HEK293 (cell line): ENCODE measurements around the gene TBCK.

ENCODE experiments used
- CTCF ChIA-PET: fragments of 350-600 bp; formaldehyde crosslinking; extraction: SDS; loops from one replicate; lab custom pipeline; 2021; ENCODE audit warnings: antibody characterized with exemption; lab: Yijun Ruan, JAX
- POLR2A ChIA-PET: fragments of 300-600 bp; formaldehyde crosslinking; extraction: SDS; loops from one replicate; lab custom pipeline; 2020; ENCODE audit warnings: antibody characterized with exemption, inconsistent platforms; lab: Yijun Ruan, JAX
- H3K27ac ChIP-seq: fragments of 200-500 bp; sonication (Bioruptor generic); 2 replicates; pipeline ENCODE4 v1.5.1; 2014; ENCODE audit warnings: low read depth, low read length, control low read depth, inconsistent platforms; ENCODE audit errors: extremely low read depth
- H3K36me3 ChIP-seq, 2 experiments: fragments of 200-500 bp in 1 of 2; sonication (Bioruptor generic) in 1 of 2; 1 replicate in 1 of 2; 2 replicates in 1 of 2; pipeline ENCODE4 v1.5.1; 2014 to 2017; ENCODE audit warnings: inconsistent platforms in 2 of 2, low read length in 2 of 2; ENCODE audit not compliant: control insufficient read depth in 2 of 2, insufficient read depth in 1 of 2
- H3K4me1 ChIP-seq: fragments of 200-500 bp; sonication (Bioruptor generic); 2 replicates; pipeline ENCODE4 v1.5.1; 2014; ENCODE audit warnings: mild to moderate bottlenecking, low read length, inconsistent platforms; ENCODE audit not compliant: control insufficient read depth, insufficient read depth
- H3K4me3 ChIP-seq: 2 replicates; pipeline ENCODE4 v1.5.1; 2011; ENCODE audit warnings: low read depth, mild to moderate bottlenecking, control low read depth, low read length, moderate library complexity
- H3K9me3 ChIP-seq: fragments of 200-500 bp; sonication (Bioruptor generic); 2 replicates; pipeline ENCODE4 v1.5.1; 2014; ENCODE audit warnings: low read depth, low read length, inconsistent platforms; ENCODE audit not compliant: control insufficient read depth, insufficient read depth
- EGR2 ChIP-seq: fragments of 450-650 bp; formaldehyde crosslinking; IDR thresholded peaks from 2 replicates; pipeline ENCODE4 v1.5.1; 2016; ENCODE audit warnings: low read depth, missing biosample characterization, missing genetic modification characterization
- GLI4 ChIP-seq: fragments of 450-650 bp; formaldehyde crosslinking; IDR thresholded peaks from 2 replicates; pipeline ENCODE4 v1.5.1; 2016; ENCODE audit warnings: missing biosample characterization, missing genetic modification characterization
- MYNN ChIP-seq: fragments of 450-650 bp; formaldehyde crosslinking; IDR thresholded peaks from 2 replicates; pipeline ENCODE4 v1.5.1; 2016; ENCODE audit warnings: missing biosample characterization, missing genetic modification characterization, borderline replicate concordance
- ZBTB17 ChIP-seq: fragments of 450-650 bp; formaldehyde crosslinking; IDR thresholded peaks from 2 replicates; pipeline ENCODE4 v1.5.1; 2016; ENCODE audit warnings: missing biosample characterization, missing genetic modification characterization
- ZBTB21 ChIP-seq: fragments of 450-650 bp; formaldehyde crosslinking; IDR thresholded peaks from 2 replicates; pipeline ENCODE4 v1.5.1; 2017; ENCODE audit warnings: missing biosample characterization, missing genetic modification characterization
- ZBTB7A ChIP-seq: fragments of 450-650 bp; formaldehyde crosslinking; IDR thresholded peaks from 2 replicates; pipeline ENCODE4 v1.5.1; 2016; ENCODE audit warnings: low read depth, missing biosample characterization, missing genetic modification characterization
- ZNF169 ChIP-seq: fragments of 450-650 bp; formaldehyde crosslinking; IDR thresholded peaks from 2 replicates; pipeline ENCODE4 v1.5.1; 2016; ENCODE audit warnings: missing biosample characterization, missing genetic modification characterization
- ZNF175 ChIP-seq: fragments of 450-650 bp; formaldehyde crosslinking; IDR thresholded peaks from 2 replicates; pipeline ENCODE4 v1.5.1; 2016; ENCODE audit warnings: missing biosample characterization, missing genetic modification characterization
- ZNF19 ChIP-seq: fragments of 450-650 bp; formaldehyde crosslinking; IDR thresholded peaks from 2 replicates; pipeline ENCODE4; 2016; ENCODE audit warnings: missing biosample characterization, missing genetic modification characterization, low read depth
- ZNF2 ChIP-seq: fragments of 450-650 bp; formaldehyde crosslinking; IDR thresholded peaks from 2 replicates; pipeline ENCODE4 v1.5.1; 2016; ENCODE audit warnings: missing biosample characterization, missing genetic modification characterization
- ZNF341 ChIP-seq: fragments of 450-650 bp; formaldehyde crosslinking; IDR thresholded peaks from 2 replicates; pipeline ENCODE4; 2016; ENCODE audit warnings: low read depth, missing biosample characterization, missing genetic modification characterization
- ZNF433 ChIP-seq: fragments of 450-650 bp; formaldehyde crosslinking; IDR thresholded peaks from 2 replicates; pipeline ENCODE4 v1.5.1; 2016; ENCODE audit warnings: missing biosample characterization, missing genetic modification characterization, low read depth
- ZNF48 ChIP-seq: fragments of 450-650 bp; formaldehyde crosslinking; IDR thresholded peaks from 2 replicates; pipeline ENCODE4 v1.5.1; 2016; ENCODE audit warnings: missing biosample characterization, missing genetic modification characterization
- ZNF521 ChIP-seq: fragments of 450-650 bp; formaldehyde crosslinking; IDR thresholded peaks from 2 replicates; pipeline ENCODE4 v1.5.1; 2017; ENCODE audit warnings: missing biosample characterization, mild to moderate bottlenecking, missing genetic modification characterization
- ZNF792 ChIP-seq: fragments of 450-650 bp; formaldehyde crosslinking; IDR thresholded peaks from 2 replicates; pipeline ENCODE4 v1.5.1; 2016; ENCODE audit warnings: missing biosample characterization, missing genetic modification characterization
- ZXDB ChIP-seq: fragments of 450-650 bp; formaldehyde crosslinking; IDR thresholded peaks from 2 replicates; pipeline ENCODE4 v1.5.1; 2016; ENCODE audit warnings: missing biosample characterization, missing genetic modification characterization
- TF ChIP-seq, protein P1 (sequence below): fragments of 450-650 bp; formaldehyde crosslinking; IDR thresholded peaks from 2 replicates; pipeline ENCODE4 v1.5.1; 2016; ENCODE audit warnings: missing biosample characterization, missing genetic modification characterization
- TF ChIP-seq, protein P2 (sequence below): fragments of 450-650 bp; IDR thresholded peaks from 2 replicates; pipeline ENCODE4 v1.5.1; 2018; ENCODE audit warnings: missing biosample characterization, mild to moderate bottlenecking, missing genetic modification characterization
- TF ChIP-seq, protein P3 (sequence below): fragments of 450-650 bp; formaldehyde crosslinking; IDR thresholded peaks from 2 replicates; pipeline ENCODE4 v1.5.1; 2016; ENCODE audit warnings: missing biosample characterization, missing genetic modification characterization
- TF ChIP-seq, protein P4 (sequence below): fragments of 450-650 bp; formaldehyde crosslinking; IDR thresholded peaks from 2 replicates; pipeline ENCODE4 v1.5.1; 2016; ENCODE audit warnings: missing biosample characterization, missing genetic modification characterization
- TF ChIP-seq, protein P5 (sequence below): fragments of 450-650 bp; formaldehyde crosslinking; IDR thresholded peaks from 2 replicates; pipeline ENCODE4 v1.5.1; 2017; ENCODE audit warnings: missing biosample characterization, missing genetic modification characterization

TBCK gene

DNA sequence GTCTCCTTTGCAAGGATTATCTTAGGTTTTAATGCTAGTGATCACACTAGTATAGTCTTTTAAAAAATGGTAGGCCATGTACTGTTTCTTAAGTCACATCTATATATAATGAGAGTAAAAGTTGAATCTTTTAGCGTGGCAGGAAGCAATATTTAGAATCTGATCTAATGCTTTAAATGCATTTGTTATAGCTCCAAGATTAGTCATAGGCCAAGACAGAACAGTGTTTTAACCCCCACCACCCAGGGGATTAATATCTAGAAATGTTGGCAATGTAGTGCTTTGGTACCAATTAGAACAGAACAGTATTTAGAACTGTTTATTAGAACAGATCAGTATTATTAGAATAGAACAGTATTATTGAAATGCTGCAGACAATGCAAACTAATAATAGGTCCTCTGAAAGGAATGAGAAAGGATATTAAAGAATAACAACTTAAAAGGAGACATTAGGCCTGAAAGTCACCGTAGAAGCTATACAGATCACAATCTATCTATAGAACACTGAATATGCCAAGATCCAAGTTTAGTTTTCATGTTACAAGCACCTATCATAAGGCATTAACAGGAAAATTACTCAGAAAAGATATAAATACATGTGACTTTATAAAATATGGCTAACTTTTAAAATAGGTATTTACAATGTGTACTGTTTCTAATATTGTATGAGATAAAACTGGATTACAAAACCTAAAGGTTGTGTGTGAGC lies 274.6 kb downstream of the TBCK start:
- Histone ChIP-seq H3K4me3 (no peak overlapping the region), H3K9me3 (no peaks in the 10 kb centered on the region)
- no peak for TF ChIP-seq ZNF48 (tag by site-specific recombination)
- no peak for TF ChIP-seq ZNF169 (tag by site-specific recombination)
- TF ChIP-seq, all 188 proteins: peak for 0
- ChIA-PET CTCF (no interaction called here), POLR2A (no interaction called here)
- H3K36me3 ChIP-seq, result no peaks in the 10 kb centered on the region
- no peak overlapping the region for H3K27ac ChIP-seq
- H3K4me1 ChIP-seq, result no peaks in the 10 kb centered on the region

DNA sequence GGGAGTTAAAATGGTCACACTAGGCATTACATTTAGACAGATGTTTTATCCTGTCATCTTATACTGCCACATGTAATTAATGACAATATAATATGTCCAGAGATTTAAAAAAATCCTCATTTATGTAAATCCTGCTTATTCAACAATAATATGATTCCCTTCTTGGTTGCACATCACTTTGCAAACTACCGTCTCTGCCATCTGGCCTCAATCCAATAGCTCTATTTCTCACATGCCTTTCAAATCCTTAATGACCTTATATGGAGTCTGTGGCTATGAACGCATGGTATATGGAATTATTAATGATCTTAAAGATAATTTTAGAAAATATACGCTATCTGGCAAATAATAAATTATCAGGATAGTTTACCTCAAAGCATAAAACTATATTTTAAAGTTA lies 276.2 kb downstream of the TBCK start:
- Histone ChIP-seq H3K4me1 (no peaks in the 10 kb centered on the region), H3K4me3 (no peak overlapping the region), H3K36me3 (no peaks in the 10 kb centered on the region), H3K9me3 (no peaks in the 10 kb centered on the region), H3K27ac (no peak overlapping the region)
- ChIA-PET POLR2A (no interaction called here), CTCF (no interaction called here)
- no peak for TF ChIP-seq ZNF2 (tag by site-specific recombination)
- no peak for TF ChIP-seq ZNF792 (tag by site-specific recombination)
- TF ChIP-seq, protein P1, sequence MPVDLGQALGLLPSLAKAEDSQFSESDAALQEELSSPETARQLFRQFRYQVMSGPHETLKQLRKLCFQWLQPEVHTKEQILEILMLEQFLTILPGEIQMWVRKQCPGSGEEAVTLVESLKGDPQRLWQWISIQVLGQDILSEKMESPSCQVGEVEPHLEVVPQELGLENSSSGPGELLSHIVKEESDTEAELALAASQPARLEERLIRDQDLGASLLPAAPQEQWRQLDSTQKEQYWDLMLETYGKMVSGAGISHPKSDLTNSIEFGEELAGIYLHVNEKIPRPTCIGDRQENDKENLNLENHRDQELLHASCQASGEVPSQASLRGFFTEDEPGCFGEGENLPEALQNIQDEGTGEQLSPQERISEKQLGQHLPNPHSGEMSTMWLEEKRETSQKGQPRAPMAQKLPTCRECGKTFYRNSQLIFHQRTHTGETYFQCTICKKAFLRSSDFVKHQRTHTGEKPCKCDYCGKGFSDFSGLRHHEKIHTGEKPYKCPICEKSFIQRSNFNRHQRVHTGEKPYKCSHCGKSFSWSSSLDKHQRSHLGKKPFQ, result no peak
- no peak for TF ChIP-seq MYNN (tag by site-specific recombination)
- no peak for TF ChIP-seq EGR2
- no peak for TF ChIP-seq ZNF341 (tag by site-specific recombination)
- no peak for TF ChIP-seq ZXDB (tag by site-specific recombination)
- TF ChIP-seq, protein P2, sequence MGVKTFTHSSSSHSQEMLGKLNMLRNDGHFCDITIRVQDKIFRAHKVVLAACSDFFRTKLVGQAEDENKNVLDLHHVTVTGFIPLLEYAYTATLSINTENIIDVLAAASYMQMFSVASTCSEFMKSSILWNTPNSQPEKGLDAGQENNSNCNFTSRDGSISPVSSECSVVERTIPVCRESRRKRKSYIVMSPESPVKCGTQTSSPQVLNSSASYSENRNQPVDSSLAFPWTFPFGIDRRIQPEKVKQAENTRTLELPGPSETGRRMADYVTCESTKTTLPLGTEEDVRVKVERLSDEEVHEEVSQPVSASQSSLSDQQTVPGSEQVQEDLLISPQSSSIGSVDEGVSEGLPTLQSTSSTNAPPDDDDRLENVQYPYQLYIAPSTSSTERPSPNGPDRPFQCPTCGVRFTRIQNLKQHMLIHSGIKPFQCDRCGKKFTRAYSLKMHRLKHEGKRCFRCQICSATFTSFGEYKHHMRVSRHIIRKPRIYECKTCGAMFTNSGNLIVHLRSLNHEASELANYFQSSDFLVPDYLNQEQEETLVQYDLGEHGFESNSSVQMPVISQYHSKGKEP, result no peak
- TF ChIP-seq, protein P3, sequence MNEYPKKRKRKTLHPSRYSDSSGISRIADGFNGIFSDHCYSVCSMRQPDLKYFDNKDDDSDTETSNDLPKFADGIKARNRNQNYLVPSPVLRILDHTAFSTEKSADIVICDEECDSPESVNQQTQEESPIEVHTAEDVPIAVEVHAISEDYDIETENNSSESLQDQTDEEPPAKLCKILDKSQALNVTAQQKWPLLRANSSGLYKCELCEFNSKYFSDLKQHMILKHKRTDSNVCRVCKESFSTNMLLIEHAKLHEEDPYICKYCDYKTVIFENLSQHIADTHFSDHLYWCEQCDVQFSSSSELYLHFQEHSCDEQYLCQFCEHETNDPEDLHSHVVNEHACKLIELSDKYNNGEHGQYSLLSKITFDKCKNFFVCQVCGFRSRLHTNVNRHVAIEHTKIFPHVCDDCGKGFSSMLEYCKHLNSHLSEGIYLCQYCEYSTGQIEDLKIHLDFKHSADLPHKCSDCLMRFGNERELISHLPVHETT (tag by site-specific recombination), result no peak

DNA sequence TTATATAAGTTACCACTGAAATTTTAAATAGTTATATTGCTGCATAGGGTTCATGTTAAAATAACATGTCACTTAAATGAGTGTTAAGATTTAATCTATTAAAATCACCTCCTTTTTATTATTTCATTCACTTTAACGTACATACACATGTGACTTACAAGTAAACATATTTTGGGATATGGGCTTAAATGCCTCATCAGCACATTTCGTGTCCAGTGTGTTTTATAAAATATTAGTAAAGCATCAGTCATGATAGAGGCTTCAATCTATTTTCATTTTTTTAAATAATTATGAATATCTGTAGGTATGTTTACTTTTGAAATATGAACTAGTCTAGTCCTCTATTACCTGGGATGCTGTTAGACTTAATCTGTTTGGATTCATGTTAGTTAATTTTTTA lies 277.1 kb downstream of the TBCK start:
- Histone ChIP-seq H3K9me3 (no peaks in the 10 kb centered on the region), H3K4me1 (no peaks in the 10 kb centered on the region), H3K4me3 (no peak overlapping the region), H3K36me3 (no peaks in the 10 kb centered on the region), H3K27ac (no peak overlapping the region)
- POLR2A ChIA-PET, result no interaction called here
- CTCF ChIA-PET, result no interaction called here
- TF ChIP-seq ZNF175 (tag by site-specific recombination) (no peak), ZBTB17 (tag by site-specific recombination) (no peak), ZNF433 (tag by site-specific recombination) (no peak), ZNF521 (no peak), ZBTB7A (no peak), GLI4 (no peak), ZBTB21 (tag by site-specific recombination) (no peak), ZNF19 (tag by site-specific recombination) (no peak)
- TF ChIP-seq, protein P4, sequence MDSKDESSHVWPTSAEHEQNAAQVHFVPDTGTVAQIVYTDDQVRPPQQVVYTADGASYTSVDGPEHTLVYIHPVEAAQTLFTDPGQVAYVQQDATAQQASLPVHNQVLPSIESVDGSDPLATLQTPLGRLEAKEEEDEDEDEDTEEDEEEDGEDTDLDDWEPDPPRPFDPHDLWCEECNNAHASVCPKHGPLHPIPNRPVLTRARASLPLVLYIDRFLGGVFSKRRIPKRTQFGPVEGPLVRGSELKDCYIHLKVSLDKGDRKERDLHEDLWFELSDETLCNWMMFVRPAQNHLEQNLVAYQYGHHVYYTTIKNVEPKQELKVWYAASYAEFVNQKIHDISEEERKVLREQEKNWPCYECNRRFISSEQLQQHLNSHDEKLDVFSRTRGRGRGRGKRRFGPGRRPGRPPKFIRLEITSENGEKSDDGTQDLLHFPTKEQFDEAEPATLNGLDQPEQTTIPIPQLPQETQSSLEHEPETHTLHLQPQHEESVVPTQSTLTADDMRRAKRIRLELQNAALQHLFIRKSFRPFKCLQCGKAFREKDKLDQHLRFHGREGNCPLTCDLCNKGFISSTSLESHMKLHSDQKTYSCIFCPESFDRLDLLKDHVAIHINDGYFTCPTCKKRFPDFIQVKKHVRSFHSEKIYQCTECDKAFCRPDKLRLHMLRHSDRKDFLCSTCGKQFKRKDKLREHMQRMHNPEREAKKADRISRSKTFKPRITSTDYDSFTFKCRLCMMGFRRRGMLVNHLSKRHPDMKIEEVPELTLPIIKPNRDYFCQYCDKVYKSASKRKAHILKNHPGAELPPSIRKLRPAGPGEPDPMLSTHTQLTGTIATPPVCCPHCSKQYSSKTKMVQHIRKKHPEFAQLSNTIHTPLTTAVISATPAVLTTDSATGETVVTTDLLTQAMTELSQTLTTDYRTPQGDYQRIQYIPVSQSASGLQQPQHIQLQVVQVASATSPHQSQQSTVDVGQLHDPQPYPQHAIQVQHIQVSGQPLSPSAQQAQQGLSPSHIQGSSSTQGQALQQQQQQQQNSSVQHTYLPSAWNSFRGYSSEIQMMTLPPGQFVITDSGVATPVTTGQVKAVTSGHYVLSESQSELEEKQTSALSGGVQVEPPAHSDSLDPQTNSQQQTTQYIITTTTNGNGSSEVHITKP (tag by site-specific recombination), result no peak
- TF ChIP-seq, protein P5, sequence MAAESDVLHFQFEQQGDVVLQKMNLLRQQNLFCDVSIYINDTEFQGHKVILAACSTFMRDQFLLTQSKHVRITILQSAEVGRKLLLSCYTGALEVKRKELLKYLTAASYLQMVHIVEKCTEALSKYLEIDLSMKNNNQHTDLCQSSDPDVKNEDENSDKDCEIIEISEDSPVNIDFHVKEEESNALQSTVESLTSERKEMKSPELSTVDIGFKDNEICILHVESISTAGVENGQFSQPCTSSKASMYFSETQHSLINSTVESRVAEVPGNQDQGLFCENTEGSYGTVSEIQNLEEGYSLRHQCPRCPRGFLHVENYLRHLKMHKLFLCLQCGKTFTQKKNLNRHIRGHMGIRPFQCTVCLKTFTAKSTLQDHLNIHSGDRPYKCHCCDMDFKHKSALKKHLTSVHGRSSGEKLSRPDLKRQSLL (tag by site-specific recombination), result no peak
